AG04449 (cell line): ENCODE data around the gene SEPHS1.

ENCODE experiments used
- CTCF ChIA-PET: fragments of 350-600 bp; formaldehyde crosslinking; extraction: SDS; loops from one replicate; lab custom pipeline; 2021; ENCODE audit warnings: antibody characterized with exemption; lab: Yijun Ruan, JAX
- POLR2A ChIA-PET: fragments of 400-600, 350-600 bp; formaldehyde crosslinking; extraction: SDS; loops from one replicate; lab custom pipeline; 2020; ENCODE audit warnings: antibody characterized with exemption, inconsistent platforms; lab: Yijun Ruan, JAX
- DNase-seq: peaks from one replicate; pipeline ENCODE4 v3.0.0-alpha.2; 2010; ENCODE audit warnings: low read depth, low spot score
- H3K4me3 ChIP-seq: 2 replicates; pipeline ENCODE4 v1.5.1; 2011; ENCODE audit warnings: low read depth, mild to moderate bottlenecking, control low read depth, low read length
- TF ChIP-seq, protein P1 (sequence below): IDR thresholded peaks from one replicate; pipeline ENCODE4 v1.5.1; 2011; ENCODE audit warnings: mild to moderate bottlenecking, moderate library complexity, low read length, control low read depth, inconsistent platforms; ENCODE audit not compliant: insufficient read depth; ENCODE audit errors: missing control alignments

The SEPHS1 gene

GRCh38 chr10:13317474-13317873, 30.6 kb downstream of the SEPHS1 start:
- DNase-seq: no peak
- ChIA-PET POLR2A (interaction anchor here (1.4 kb wide), 1 partner anchor 15 kb away, joined by 6 read pairs; no protein-coding TSS in a partner anchor), CTCF (interaction anchor here (2.1 kb wide), 1 partner anchor 15 kb away, joined by 5 read pairs; no protein-coding TSS in a partner anchor)
- TF ChIP-seq, protein P1, sequence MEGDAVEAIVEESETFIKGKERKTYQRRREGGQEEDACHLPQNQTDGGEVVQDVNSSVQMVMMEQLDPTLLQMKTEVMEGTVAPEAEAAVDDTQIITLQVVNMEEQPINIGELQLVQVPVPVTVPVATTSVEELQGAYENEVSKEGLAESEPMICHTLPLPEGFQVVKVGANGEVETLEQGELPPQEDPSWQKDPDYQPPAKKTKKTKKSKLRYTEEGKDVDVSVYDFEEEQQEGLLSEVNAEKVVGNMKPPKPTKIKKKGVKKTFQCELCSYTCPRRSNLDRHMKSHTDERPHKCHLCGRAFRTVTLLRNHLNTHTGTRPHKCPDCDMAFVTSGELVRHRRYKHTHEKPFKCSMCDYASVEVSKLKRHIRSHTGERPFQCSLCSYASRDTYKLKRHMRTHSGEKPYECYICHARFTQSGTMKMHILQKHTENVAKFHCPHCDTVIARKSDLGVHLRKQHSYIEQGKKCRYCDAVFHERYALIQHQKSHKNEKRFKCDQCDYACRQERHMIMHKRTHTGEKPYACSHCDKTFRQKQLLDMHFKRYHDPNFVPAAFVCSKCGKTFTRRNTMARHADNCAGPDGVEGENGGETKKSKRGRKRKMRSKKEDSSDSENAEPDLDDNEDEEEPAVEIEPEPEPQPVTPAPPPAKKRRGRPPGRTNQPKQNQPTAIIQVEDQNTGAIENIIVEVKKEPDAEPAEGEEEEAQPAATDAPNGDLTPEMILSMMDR: no peak
- H3K4me3 ChIP-seq: no peak overlapping the region

DNA sequence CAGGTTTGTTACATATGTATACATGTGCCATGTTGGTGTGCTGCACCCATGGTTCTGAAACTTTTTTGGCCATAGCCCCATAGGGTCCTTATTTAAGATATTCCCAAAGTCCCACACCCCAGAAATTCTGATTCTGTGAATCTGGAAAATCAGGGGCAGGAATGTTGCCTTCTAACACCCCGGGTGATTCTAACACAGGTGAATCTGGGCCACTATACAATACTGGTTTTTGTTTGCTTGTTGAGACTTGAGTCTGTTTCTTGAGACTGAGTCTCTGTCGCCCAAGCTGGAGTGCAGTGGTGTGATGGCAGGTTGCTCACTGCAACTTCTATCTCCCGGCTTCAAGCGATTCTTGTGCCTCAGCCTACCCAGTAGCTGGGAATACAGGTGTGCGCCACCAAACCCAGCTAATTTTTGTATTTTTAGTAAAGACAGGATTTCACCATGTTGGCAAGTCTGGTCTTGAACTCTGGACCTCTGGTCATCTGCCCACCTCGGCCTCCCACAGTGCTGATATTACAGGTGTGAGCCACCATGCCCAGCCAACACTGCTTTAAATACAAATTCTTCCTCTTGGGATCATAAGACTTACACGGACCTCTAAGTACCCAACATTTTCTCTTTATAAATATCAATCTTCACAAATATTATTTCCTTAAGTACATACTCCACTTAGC, 31.3 kb downstream of the SEPHS1 start:
- ChIA-PET POLR2A (interaction anchor here (1.4 kb wide), 1 partner anchor 14 kb away, joined by 6 read pairs; no protein-coding TSS in a partner anchor), CTCF (interaction anchor here (1.3 to 2.1 kb wide), 2 partner anchors 9 to 14 kb away, joined by 3 to 5 read pairs; no protein-coding TSS in a partner anchor)

DNA sequence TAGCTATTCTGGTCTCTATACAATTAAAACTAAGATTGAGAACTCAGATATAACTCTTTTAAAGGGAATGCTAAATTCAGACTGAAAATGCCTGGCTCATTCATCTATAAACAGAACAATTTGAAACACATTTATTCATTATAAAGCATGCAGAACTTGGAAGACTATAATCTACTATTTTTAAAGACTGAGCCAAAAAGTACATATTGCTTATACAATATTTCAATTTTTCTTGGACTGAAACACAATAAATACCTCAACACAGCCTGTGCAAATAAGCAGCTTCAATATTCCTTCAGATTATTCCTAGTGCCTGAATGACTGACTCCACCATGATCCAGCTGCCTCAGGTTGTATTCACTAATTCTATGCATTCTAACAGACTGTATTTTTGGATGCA, 32.7 kb downstream of the SEPHS1 start:
- TF ChIP-seq, protein P1: no peak
- POLR2A ChIA-PET: no interaction called here
- CTCF ChIA-PET: interaction anchor here (1.3 kb wide), 1 partner anchor 12 kb away, joined by 3 read pairs; no protein-coding TSS in a partner anchor

More for the DNA sequence above, 31.3 kb downstream of the SEPHS1 start:
- H3K4me3 ChIP-seq: no peak overlapping the region
- TF ChIP-seq, protein P1: no peak
- DNase-seq: no peak

DNA sequence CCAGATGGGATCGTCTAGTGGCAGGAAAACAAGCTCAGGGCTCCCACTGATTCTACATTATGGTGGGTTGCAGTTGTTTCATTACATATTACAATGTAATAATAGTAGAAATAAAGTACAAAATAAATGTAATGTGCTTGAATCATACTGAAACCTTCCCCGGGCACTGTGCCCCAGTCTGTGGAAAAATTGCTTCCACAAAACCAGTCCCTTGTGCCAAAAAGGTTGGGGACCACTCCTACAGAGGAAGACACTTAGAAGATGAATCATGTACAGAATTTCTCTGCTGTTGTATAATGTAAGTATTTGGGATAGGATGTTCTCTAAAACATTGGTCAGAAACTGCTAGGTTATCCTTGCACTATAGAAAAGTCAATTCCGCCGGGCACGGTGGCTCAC, 36.9 kb downstream of the SEPHS1 start:
- no peak for DNase-seq
- H3K4me3 ChIP-seq: no peak overlapping the region
- TF ChIP-seq, protein P1: no peak
- POLR2A ChIA-PET: no interaction called here
- CTCF ChIA-PET: interaction anchor here (4.2 kb wide), 1 partner anchor 8 kb away, joined by 23 read pairs; no protein-coding TSS in a partner anchor

More for the DNA sequence above, 32.7 kb downstream of the SEPHS1 start:
- DNase-seq: no peak
- no peak overlapping the region for H3K4me3 ChIP-seq

DNA sequence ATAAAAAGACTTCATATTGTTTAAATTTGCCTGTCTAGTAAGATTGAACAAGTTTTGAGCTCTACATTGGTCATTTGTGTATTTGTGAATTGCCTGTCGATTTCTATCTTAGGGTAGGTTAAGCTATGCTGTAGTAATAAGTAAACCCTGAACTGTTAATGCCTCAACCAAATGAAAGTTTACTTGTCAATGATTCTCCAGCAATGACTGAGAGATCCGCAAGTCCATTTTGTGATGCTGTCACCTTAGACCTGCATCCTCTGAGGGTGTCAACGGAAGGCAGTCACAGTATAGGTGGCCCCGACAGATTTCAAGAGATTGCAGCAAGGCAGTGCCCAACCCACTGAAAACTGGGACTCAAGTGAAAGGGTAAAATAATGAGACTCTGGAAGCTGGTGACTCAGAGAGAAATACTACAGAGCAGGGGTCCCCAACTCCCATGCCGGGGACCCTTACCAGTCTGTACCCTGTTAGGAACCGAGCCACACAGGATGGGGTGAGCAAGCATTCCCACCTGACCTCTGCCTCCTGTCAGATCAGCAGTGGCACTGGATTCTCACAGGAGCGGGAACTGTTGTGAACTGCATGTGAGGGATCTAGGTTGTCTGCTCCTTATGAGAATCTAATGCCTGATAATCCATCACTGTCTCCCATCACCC, 37.4 kb downstream of the SEPHS1 start:
- ChIA-PET POLR2A (no interaction called here), CTCF (interaction anchor here (4.2 kb wide), 1 partner anchor 8 kb away, joined by 23 read pairs; no protein-coding TSS in a partner anchor)
- no peak for DNase-seq
- TF ChIP-seq, protein P1: no peak
- H3K4me3 ChIP-seq: no peak overlapping the region

DNA sequence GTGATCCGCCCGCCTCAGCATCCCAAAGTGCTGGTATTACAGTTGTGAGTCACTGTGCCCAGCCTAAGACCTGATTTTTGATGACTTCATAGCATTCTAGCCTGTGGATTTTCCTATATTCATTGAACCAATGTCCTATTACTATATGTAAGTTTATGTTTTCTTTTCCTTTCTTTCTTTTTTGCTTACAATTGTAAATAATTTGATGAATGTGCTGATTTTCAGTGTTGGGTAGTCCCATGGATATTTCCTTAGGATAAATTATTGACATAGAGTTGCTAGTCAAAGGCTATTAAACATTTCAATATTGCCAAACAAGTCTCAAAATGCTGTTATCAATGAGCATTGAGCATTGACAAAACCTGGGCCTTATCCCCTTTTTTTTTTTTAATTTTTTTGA, 38.3 kb downstream of the SEPHS1 start:
- no peak overlapping the region for H3K4me3 ChIP-seq
- TF ChIP-seq, protein P1: no peak
- no peak for DNase-seq
- ChIA-PET POLR2A (no interaction called here), CTCF (interaction anchor here (4.2 kb wide), 1 partner anchor 7 kb away, joined by 23 read pairs; no protein-coding TSS in a partner anchor)
